K562 (cell line): ENCODE results near the gene PCSK5. TPM values are rescaled to one million over a fixed set of nuclear protein-coding genes. Genes with fewer than 3 reads are reported as not detected.

ENCODE experiments used
- ATAC-seq: fragments of 200-7000 bp; cut with Tn5 transposase; 3 replicates; pipeline ENCODE4 v1.9.1; 2020; ENCODE audit warnings: moderate library complexity
- BruUV-seq: library from RNA; stranded (reverse); fragments of 400-500 nt; replicated peaks from 2 replicates; lab custom pipeline; 2021; lab: Mats Ljungman, UMichigan
- CTCF ChIA-PET: fragments of 300-600 bp; formaldehyde crosslinking; extraction: SDS; loops from one replicate; lab custom pipeline; 2021; ENCODE audit warnings: low intra/inter-chr PET ratio; lab: Yijun Ruan, JAX
- POLR2A ChIA-PET: fragments of 300-600, 350-650 bp; sonication (Branson Sonifier 250); formaldehyde crosslinking; extraction: SDS; loops from one replicate; lab custom pipeline; 2021; ENCODE audit warnings: antibody characterized with exemption, inconsistent platforms; lab: Yijun Ruan, JAX
- DNase-seq, 4 experiments: peaks; one replicate each; pipeline versions ENCODE4 v3.0.0 to v3.0.0-alpha.2; 2011 to 2018; ENCODE audit warnings: low spot score in 3 of 4, mixed read lengths in 3 of 4; ENCODE audit errors: extremely low read depth in 1 of 4
- FAIRE-seq: peaks from 2 replicates; lab custom pipeline; 2011; peaks lifted over from hg19 to GRCh38; lab: Jason Lieb, UNC
- H2AFZ ChIP-seq: 2 replicates; pipeline ENCODE4 v1.6.0; 2011; ENCODE audit warnings: low read depth, low read length, control low read depth, inconsistent platforms
- H3K27ac ChIP-seq: fragments of 200-600 bp; 3 replicates; pipeline ENCODE4 v1.8.0; 2011; ENCODE audit warnings: low read depth, mild to moderate bottlenecking, control low read depth, inconsistent platforms, low read length, moderate library complexity, mixed read lengths; ENCODE audit errors: extremely low read depth
- H3K27me3 ChIP-seq, 2 experiments: fragments of 300-600 bp in 1 of 2; 2 replicates in 1 of 2; 3 replicates in 1 of 2; pipeline versions ENCODE4 v1.6.0 to v1.8.0; 2011; ENCODE audit warnings: inconsistent platforms in 2 of 2, low read length in 2 of 2, mild to moderate bottlenecking in 1 of 2, mixed read lengths in 1 of 2, moderate library complexity in 1 of 2; ENCODE audit not compliant: control insufficient read depth in 2 of 2, insufficient read depth in 2 of 2
- H3K36me3 ChIP-seq: fragments of 300-600 bp; 3 replicates; pipeline ENCODE4 v1.8.0; 2011; ENCODE audit warnings: mild to moderate bottlenecking, low read length, inconsistent platforms; ENCODE audit not compliant: control insufficient read depth, insufficient read depth
- H3K4me1 ChIP-seq, 2 experiments: fragments of 200-600 bp in 1 of 2; replicated peaks in 1 of 2; 2 replicates in 1 of 2; 3 replicates in 1 of 2; pipeline versions ENCODE4 v1.5.1 to v1.8.0; 2011; ENCODE audit warnings: inconsistent platforms in 2 of 2, low read length in 2 of 2, mild to moderate bottlenecking in 1 of 2, mixed read lengths in 1 of 2, moderate library complexity in 1 of 2; ENCODE audit not compliant: control insufficient read depth in 2 of 2, insufficient read depth in 2 of 2
- H3K4me2 ChIP-seq: 2 replicates; pipeline ENCODE4 v1.6.1; 2011; ENCODE audit warnings: low read length, control low read depth, inconsistent platforms, mixed read lengths; ENCODE audit not compliant: insufficient read depth
- H3K4me3 ChIP-seq: fragments of 200-600 bp; sonication (generic), shearing (Covaris generic); 2 replicates; pipeline ENCODE4 v1.5.1; 2016; ENCODE audit warnings: control low read depth, inconsistent platforms
- H3K79me2 ChIP-seq: fragments of 200-600 bp; 3 replicates; pipeline ENCODE4 v1.8.0; 2011; ENCODE audit warnings: low read length, inconsistent platforms; ENCODE audit not compliant: control insufficient read depth, insufficient read depth
- H3K9ac ChIP-seq, 2 experiments: 2 replicates each; pipeline versions ENCODE4 v1.6.0 to v1.6.1; 2011; ENCODE audit warnings: low read depth in 2 of 2, low read length in 2 of 2, control low read depth in 1 of 2, inconsistent platforms in 1 of 2, mild to moderate bottlenecking in 1 of 2, mixed read lengths in 1 of 2; ENCODE audit not compliant: insufficient read depth in 1 of 2
- H3K9me1 ChIP-seq: one replicate; pipeline ENCODE4 v1.6.0; 2011; ENCODE audit warnings: inconsistent platforms, mild to moderate bottlenecking, low read length, moderate library complexity; ENCODE audit not compliant: control insufficient read depth, insufficient read depth
- H3K9me3 ChIP-seq: replicated peaks from 2 replicates; pipeline ENCODE4 v1.5.1; 2011; ENCODE audit warnings: low read depth, low read length, inconsistent platforms; ENCODE audit not compliant: control insufficient read depth, insufficient read depth
- H4K20me1 ChIP-seq: replicated peaks from 2 replicates; pipeline ENCODE4 v1.6.1; 2011; ENCODE audit warnings: low read length, inconsistent platforms, mixed read lengths; ENCODE audit not compliant: control insufficient read depth, insufficient read depth
- CXXC5 ChIP-seq: fragments of 250-450 bp; sonication (Bioruptor Pico); IDR thresholded peaks from 2 replicates; pipeline ENCODE4 v1.8.0; 2022; ENCODE audit warnings: inconsistent platforms, mild to moderate bottlenecking, moderate library complexity
- KLF1 ChIP-seq: fragments of 450-650 bp; IDR thresholded peaks from 2 replicates; pipeline ENCODE4 v1.6.1; 2016; ENCODE audit warnings: missing genetic modification characterization, missing compliant biosample characterization
- NFATC3 ChIP-seq: fragments of 450-650 bp; IDR thresholded peaks from 2 replicates; pipeline ENCODE4 v1.6.1; 2017; ENCODE audit warnings: mild to moderate bottlenecking
- POLR2A ChIP-seq: fragments of 450-650 bp; conservative IDR thresholded peaks from 2 replicates; pipeline ENCODE4 v1.6.1; 2016
- TAF15 ChIP-seq: fragments of 200-400 bp; formaldehyde crosslinking; IDR thresholded peaks from 2 replicates; pipeline ENCODE4 v1.6.1; 2017; ENCODE audit warnings: mild to moderate bottlenecking, low read depth, low read length, moderate library complexity
- XRCC3 ChIP-seq: fragments of 450-650 bp; IDR thresholded peaks from 2 replicates; pipeline ENCODE4 v1.6.1; 2017; ENCODE audit warnings: mild to moderate bottlenecking, moderate library complexity
- XRCC5 ChIP-seq: fragments of 200-400 bp; formaldehyde crosslinking; IDR thresholded peaks from 2 replicates; pipeline ENCODE4 v1.6.1; 2017; ENCODE audit warnings: low read depth, mild to moderate bottlenecking, low read length
- ZFP1 ChIP-seq: fragments of 450-650 bp; formaldehyde crosslinking; IDR thresholded peaks from 2 replicates; pipeline ENCODE4 v1.4.0; 2020; ENCODE audit warnings: mild to moderate bottlenecking, mixed read lengths
- ZNF184 ChIP-seq: sonication (generic); formaldehyde crosslinking; IDR thresholded peaks from 2 replicates; pipeline ENCODE4 v1.5.0; 2020; ENCODE audit warnings: missing genetic modification reagents
- ZNF197 ChIP-seq: fragments of 200-800 bp; sonication (Bioruptor generic); IDR thresholded peaks from 2 replicates; pipeline ENCODE4 v1.6.1; 2016; ENCODE audit warnings: low read depth, missing genetic modification characterization, missing compliant biosample characterization
- ZNF41 ChIP-seq: fragments of 250-450 bp; sonication (Bioruptor Pico); conservative IDR thresholded peaks from 2 replicates; pipeline ENCODE4 v1.4.0; 2020; ENCODE audit warnings: mild to moderate bottlenecking
- ZNF436 ChIP-seq: fragments of 250-450, 450-650 bp; sonication (Bioruptor Pico); formaldehyde crosslinking; IDR thresholded peaks from 2 replicates; pipeline ENCODE4 v1.7.0; 2020; ENCODE audit warnings: mild to moderate bottlenecking
- ZNF57 ChIP-seq: fragments of 450-650 bp; formaldehyde crosslinking; IDR thresholded peaks from 2 replicates; pipeline ENCODE4 v1.4.0; 2020; ENCODE audit warnings: mild to moderate bottlenecking, moderate library complexity
- ZNF830 ChIP-seq: fragments of 250-450 bp; sonication (Bioruptor Pico); IDR thresholded peaks from 2 replicates; pipeline ENCODE4 v1.5.0; 2021; ENCODE audit warnings: mild to moderate bottlenecking
- WGBS: fragments of 100-300 bp; shearing (Covaris generic); methylation state at CpG from one replicate; pipeline ENCODE4 v1.1.6; 2016; ENCODE audit warnings: low coverage, mixed read lengths; ENCODE audit not compliant: insufficient coverage; ENCODE audit errors: missing lambda C conversion rate; 5-methylcytosine and 5-hydroxymethylcytosine counted together
- in situ Hi-C: fragments of 300-500 bp; cut with MboI; formaldehyde crosslinking; loops from 4 replicates; pipeline ENCODE4 v1.15.0; 2018; ENCODE audit warnings: inconsistent platforms, mixed read lengths
- intact Hi-C: fragments of 100-400 bp; cut with micrococcal nuclease; formaldehyde crosslinking; loops from 2 replicates; pipeline ENCODE4 v1.14.2; 2022
- polyA plus RNA-seq, 8 experiments: library from polyadenylated mRNA; depleted of rRNA in 4 of 8; stranded (reverse) in 5 of 8; unstranded in 3 of 8; fragments of >200 nt; fragmentation: Nextera tagmentation in 2 of 8; fragmentation: Illumina TruSeq in 1 of 8; extraction: Ambion mirVana in 2 of 8; extraction: Trizol in 1 of 8; gene quantifications; 2 replicates each; pipeline versions ENCODE4 v1.2.1 to v1.2.3, GENCODE V29; 2011 to 2014; ENCODE audit warnings: inconsistent platforms in 1 of 8, missing spikeins in 1 of 8
- total RNA-seq, 7 experiments: library from RNA; depleted of rRNA in 6 of 7; stranded (reverse); fragments of >200 nt in 6 of 7; fragmentation: Illumina TruSeq in 2 of 7; extraction: Trizol in 2 of 7; gene quantifications; 2 replicates each; pipeline versions ENCODE4 v1.2.1 to v1.2.3, GENCODE V29; 2011 to 2021; ENCODE audit warnings: low replicate concordance in 1 of 7
- TF ChIP-seq, protein P1 (sequence below), 3 experiments: IDR thresholded peaks in 2 of 3; conservative IDR thresholded peaks in 1 of 3; 2 replicates each; pipeline ENCODE4 v1.5.1; 2011 to 2012; ENCODE audit warnings: low read length in 3 of 3, mild to moderate bottlenecking in 3 of 3, control low read depth in 2 of 3, improper control_type of control experiment in 1 of 3, inconsistent platforms in 1 of 3, low read depth in 1 of 3, mixed read lengths in 1 of 3, moderate library complexity in 1 of 3; ENCODE audit not compliant: insufficient read depth in 2 of 3
- TF ChIP-seq, protein P2 (sequence below): fragments of 450-650 bp; IDR thresholded peaks from 2 replicates; pipeline ENCODE4 v1.6.1; 2017; ENCODE audit warnings: mild to moderate bottlenecking, moderate library complexity
- TF ChIP-seq, protein P3 (sequence below): fragments of 250-450 bp; sonication (Bioruptor Pico); IDR thresholded peaks from 2 replicates; pipeline ENCODE4 v1.5.1; 2021; ENCODE audit warnings: mild to moderate bottlenecking
- TF ChIP-seq, protein P4 (sequence below): sonication (generic); formaldehyde crosslinking; IDR thresholded peaks from 2 replicates; pipeline ENCODE4 v1.5.0; 2020; ENCODE audit warnings: missing genetic modification reagents

Gene PCSK5
- total and polyA plus RNA-seq, 9 of the 15 experiments (the other 6 are each of a cell fraction or from before 2014, with no cell fraction given) = not detected

DNA sequence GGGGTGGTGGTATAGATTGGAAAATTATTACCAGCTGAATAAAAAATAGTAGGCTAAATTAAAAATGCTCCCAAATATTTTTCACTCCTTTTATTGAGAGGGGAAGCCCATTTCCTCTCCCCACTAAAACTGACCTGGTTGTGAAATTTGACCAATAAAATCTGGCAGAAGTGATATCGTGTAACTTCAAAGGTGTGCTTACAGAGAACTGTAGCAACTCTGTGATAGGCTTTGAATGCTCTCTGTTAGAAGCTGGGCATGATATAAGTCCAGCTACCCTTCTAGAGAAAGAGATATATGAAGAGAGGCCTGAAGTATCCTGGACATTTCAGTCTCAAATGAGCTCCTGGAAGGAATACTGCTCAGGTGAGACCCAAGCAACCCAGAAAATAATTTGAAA lies 513.9 kb downstream of the PCSK5 start:
- FAIRE-seq (no peak), DNase-seq (no peak), ATAC-seq (no peak)
- Histone ChIP-seq H3K79me2 (no peaks in the 10 kb centered on the region), H3K9ac (no peak overlapping the region), H3K27me3 (no peaks in the 10 kb centered on the region), H3K4me3 (no peak overlapping the region), H3K4me2 (no peak overlapping the region), H2AFZ (no peak overlapping the region), H3K4me1 (0 out of 5 replicates have a peak, but pooled peaks cover 0 to 3% of the 10 kb centered on the region in 2 experiments), H3K27ac (no peak overlapping the region), H4K20me1 (no peaks in the 10 kb centered on the region), H3K36me3 (no peaks in the 10 kb centered on the region), H3K9me1 (no peaks in the 10 kb centered on the region), H3K9me3 (no peaks in the 10 kb centered on the region)
- intact Hi-C loops (loop anchor here (10.0 kb wide), 1 partner anchor 50 kb away; the partner anchor contains the start of gene GCNT1), in situ Hi-C loops (no loop called here)
- POLR2A ChIA-PET = no interaction called here
- no TSS peak for BruUV-seq
- CTCF ChIA-PET = interaction anchor here (0.6 to 2.4 kb wide), 2 partner anchors 9 to 300 kb away, joined by 4 to 13 read pairs; no protein-coding TSS in a partner anchor
- TF ChIP-seq XRCC5 (no peak), ZNF41 (no peak), XRCC3 (no peak), CXXC5 (no peak), KLF1 (tag) (no peak), ZNF57 (no peak), POLR2A (no peak), ZNF184 (CRISPR knock-in tag) (no peak), ZNF436 (no peak), NFATC3 (no peak), ZFP1 (CRISPR knock-in tag) (no peak), ZNF197 (CRISPR knock-in tag) (no peak), ZNF830 (CRISPR knock-in tag) (no peak), TAF15 (no peak)
- TF ChIP-seq, protein P1, sequence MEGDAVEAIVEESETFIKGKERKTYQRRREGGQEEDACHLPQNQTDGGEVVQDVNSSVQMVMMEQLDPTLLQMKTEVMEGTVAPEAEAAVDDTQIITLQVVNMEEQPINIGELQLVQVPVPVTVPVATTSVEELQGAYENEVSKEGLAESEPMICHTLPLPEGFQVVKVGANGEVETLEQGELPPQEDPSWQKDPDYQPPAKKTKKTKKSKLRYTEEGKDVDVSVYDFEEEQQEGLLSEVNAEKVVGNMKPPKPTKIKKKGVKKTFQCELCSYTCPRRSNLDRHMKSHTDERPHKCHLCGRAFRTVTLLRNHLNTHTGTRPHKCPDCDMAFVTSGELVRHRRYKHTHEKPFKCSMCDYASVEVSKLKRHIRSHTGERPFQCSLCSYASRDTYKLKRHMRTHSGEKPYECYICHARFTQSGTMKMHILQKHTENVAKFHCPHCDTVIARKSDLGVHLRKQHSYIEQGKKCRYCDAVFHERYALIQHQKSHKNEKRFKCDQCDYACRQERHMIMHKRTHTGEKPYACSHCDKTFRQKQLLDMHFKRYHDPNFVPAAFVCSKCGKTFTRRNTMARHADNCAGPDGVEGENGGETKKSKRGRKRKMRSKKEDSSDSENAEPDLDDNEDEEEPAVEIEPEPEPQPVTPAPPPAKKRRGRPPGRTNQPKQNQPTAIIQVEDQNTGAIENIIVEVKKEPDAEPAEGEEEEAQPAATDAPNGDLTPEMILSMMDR (IDR thresholded peaks at IDR 0.05 in 2 of 3, conservative IDR thresholded peaks at IDR 0.05 in 1 of 3; ENCODE audit: insufficient read depth in 2 of 3, low read depth in 1 of 3, low read length in 3 of 3) = no peak
- TF ChIP-seq, protein P2, sequence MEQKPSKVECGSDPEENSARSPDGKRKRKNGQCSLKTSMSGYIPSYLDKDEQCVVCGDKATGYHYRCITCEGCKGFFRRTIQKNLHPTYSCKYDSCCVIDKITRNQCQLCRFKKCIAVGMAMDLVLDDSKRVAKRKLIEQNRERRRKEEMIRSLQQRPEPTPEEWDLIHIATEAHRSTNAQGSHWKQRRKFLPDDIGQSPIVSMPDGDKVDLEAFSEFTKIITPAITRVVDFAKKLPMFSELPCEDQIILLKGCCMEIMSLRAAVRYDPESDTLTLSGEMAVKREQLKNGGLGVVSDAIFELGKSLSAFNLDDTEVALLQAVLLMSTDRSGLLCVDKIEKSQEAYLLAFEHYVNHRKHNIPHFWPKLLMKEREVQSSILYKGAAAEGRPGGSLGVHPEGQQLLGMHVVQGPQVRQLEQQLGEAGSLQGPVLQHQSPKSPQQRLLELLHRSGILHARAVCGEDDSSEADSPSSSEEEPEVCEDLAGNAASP = no peak
- TF ChIP-seq, protein P3, sequence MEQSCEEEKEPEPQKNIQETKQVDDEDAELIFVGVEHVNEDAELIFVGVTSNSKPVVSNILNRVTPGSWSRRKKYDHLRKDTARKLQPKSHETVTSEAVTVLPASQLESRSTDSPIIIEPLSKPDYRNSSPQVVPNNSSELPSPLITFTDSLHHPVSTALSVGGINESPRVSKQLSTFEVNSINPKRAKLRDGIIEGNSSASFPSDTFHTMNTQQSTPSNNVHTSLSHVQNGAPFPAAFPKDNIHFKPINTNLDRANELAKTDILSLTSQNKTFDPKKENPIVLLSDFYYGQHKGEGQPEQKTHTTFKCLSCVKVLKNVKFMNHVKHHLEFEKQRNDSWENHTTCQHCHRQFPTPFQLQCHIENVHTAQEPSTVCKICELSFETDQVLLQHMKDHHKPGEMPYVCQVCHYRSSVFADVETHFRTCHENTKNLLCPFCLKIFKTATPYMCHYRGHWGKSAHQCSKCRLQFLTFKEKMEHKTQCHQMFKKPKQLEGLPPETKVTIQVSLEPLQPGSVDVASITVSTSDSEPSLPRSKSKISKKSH (CRISPR knock-in tag) = no peak
- TF ChIP-seq, protein P4, sequence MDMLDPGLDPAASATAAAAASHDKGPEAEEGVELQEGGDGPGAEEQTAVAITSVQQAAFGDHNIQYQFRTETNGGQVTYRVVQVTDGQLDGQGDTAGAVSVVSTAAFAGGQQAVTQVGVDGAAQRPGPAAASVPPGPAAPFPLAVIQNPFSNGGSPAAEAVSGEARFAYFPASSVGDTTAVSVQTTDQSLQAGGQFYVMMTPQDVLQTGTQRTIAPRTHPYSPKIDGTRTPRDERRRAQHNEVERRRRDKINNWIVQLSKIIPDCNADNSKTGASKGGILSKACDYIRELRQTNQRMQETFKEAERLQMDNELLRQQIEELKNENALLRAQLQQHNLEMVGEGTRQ (CRISPR knock-in tag) = no peak
- 0% methylated on average over 1 of the region's 1 CpG for WGBS
